Bronchial epithelial cell (primary cell): Measurements from ENCODE around the gene SLC16A8. TPM values are rescaled to one million over a fixed set of nuclear protein-coding genes. Genes with fewer than 3 reads are reported as not detected.

Source experiments
- DNase-seq: peaks from one replicate; pipeline ENCODE4 v3.0.0-alpha.2; 2010; ENCODE audit warnings: low read depth
- FAIRE-seq: peaks from 2 replicates; lab custom pipeline; 2011; peaks lifted over from hg19 to GRCh38; lab: Jason Lieb, UNC
- H3K27me3 ChIP-seq: 2 replicates; pipeline ENCODE4 v1.5.1; 2011; ENCODE audit warnings: low read length; ENCODE audit not compliant: control insufficient read depth, insufficient read depth
- H3K36me3 ChIP-seq: 2 replicates; pipeline ENCODE4 v1.5.1; 2011; ENCODE audit warnings: low read length; ENCODE audit not compliant: control insufficient read depth, insufficient read depth
- H3K4me3 ChIP-seq: 2 replicates; pipeline ENCODE4 v1.5.1; 2011; ENCODE audit warnings: mild to moderate bottlenecking, low read depth, low read length, control low read depth
- CTCF ChIP-seq: IDR thresholded peaks from 2 replicates; pipeline ENCODE4 v1.5.1; 2011; ENCODE audit warnings: mild to moderate bottlenecking, moderate library complexity, low read length, control low read depth, inconsistent platforms; ENCODE audit not compliant: insufficient read depth, severe bottlenecking
- total RNA-seq: library from RNA; depleted of rRNA; stranded (reverse); fragments of >200 nt; gene quantifications from 2 replicates; pipeline ENCODE4 v1.2.1, GENCODE V29; 2014

Gene SLC16A8
- total RNA-seq, 1 donor from 2014 or later: 0.26 TPM

- Histone ChIP-seq H3K27me3 (no peaks in the 10 kb centered on the region), H3K36me3 (peaks cover 2% of the 10 kb centered on the region), H3K4me3 (no peak overlapping the region)
- TF ChIP-seq CTCF: no peak
- no peak for FAIRE-seq
- no peak for DNase-seq
Observed at GRCh38 chr22:38106814-38107578, 23.0 kb upstream of the SLC16A8 start.

GRCh38 chr22:38104084-38104483 is 20.1 kb upstream of the SLC16A8 start:
- Histone ChIP-seq H3K27me3 (no peaks in the 10 kb centered on the region), H3K4me3 (no peak overlapping the region), H3K36me3 (no peaks in the 10 kb centered on the region)
- TF ChIP-seq CTCF: peak; percentile 18
- FAIRE-seq (no peak), DNase-seq (peak; percentile 13)

- no peaks in the 10 kb centered on the region for H3K36me3 ChIP-seq
- FAIRE-seq (no peak), DNase-seq (no peak)
- no peaks in the 10 kb centered on the region for H3K27me3 ChIP-seq
- no peak for TF ChIP-seq CTCF
- H3K4me3 ChIP-seq: no peak overlapping the region
Observed at GRCh38 chr22:38103641-38104040, 19.7 kb upstream of the SLC16A8 start.

GRCh38 chr22:38098410-38099249 is 14.6 kb upstream of the SLC16A8 start:
- peak; percentile 47 for FAIRE-seq
- Histone ChIP-seq H3K36me3 (no peaks in the 10 kb centered on the region), H3K27me3 (no peaks in the 10 kb centered on the region), H3K4me3 (no peak overlapping the region)
- peak; percentile 30 for DNase-seq
- TF ChIP-seq CTCF: no peak

- no peak for DNase-seq
- FAIRE-seq: no peak
- Histone ChIP-seq H3K4me3 (no peak overlapping the region), H3K36me3 (no peaks in the 10 kb centered on the region), H3K27me3 (no peaks in the 10 kb centered on the region)
- peak; percentile 47 for TF ChIP-seq CTCF
Observed at GRCh38 chr22:38097557-38098409, 13.8 kb upstream of the SLC16A8 start.
